K562 (cell line): ENCODE data around the gene GLIPR1L1. TPM values are rescaled to one million over a fixed set of nuclear protein-coding genes. Genes with fewer than 3 reads are reported as not detected.
A peak's percentile ranks its signal among the peaks of the same experiment; 100 is the strongest.

ENCODE experiments used
- ATAC-seq: fragments of 200-7000 bp; cut with Tn5 transposase; 3 replicates; pipeline ENCODE4 v1.9.1; 2020; ENCODE audit warnings: moderate library complexity
- BruUV-seq: library from RNA; stranded (reverse); fragments of 400-500 nt; replicated peaks from 2 replicates; lab custom pipeline; 2021; lab: Mats Ljungman, UMichigan
- CTCF ChIA-PET: fragments of 300-600 bp; formaldehyde crosslinking; extraction: SDS; loops from one replicate; lab custom pipeline; 2021; ENCODE audit warnings: low intra/inter-chr PET ratio; lab: Yijun Ruan, JAX
- POLR2A ChIA-PET: fragments of 300-600, 350-650 bp; sonication (Branson Sonifier 250); formaldehyde crosslinking; extraction: SDS; loops from one replicate; lab custom pipeline; 2021; ENCODE audit warnings: antibody characterized with exemption, inconsistent platforms; lab: Yijun Ruan, JAX
- DNase-seq, 4 experiments: peaks; one replicate each; pipeline versions ENCODE4 v3.0.0 to v3.0.0-alpha.2; 2011 to 2018; ENCODE audit warnings: low spot score in 3 of 4, mixed read lengths in 3 of 4; ENCODE audit errors: extremely low read depth in 1 of 4
- FAIRE-seq: peaks from 2 replicates; lab custom pipeline; 2011; peaks lifted over from hg19 to GRCh38; lab: Jason Lieb, UNC
- H2AFZ ChIP-seq: 2 replicates; pipeline ENCODE4 v1.6.0; 2011; ENCODE audit warnings: low read depth, low read length, control low read depth, inconsistent platforms
- H3K27ac ChIP-seq: fragments of 200-600 bp; 3 replicates; pipeline ENCODE4 v1.8.0; 2011; ENCODE audit warnings: low read depth, mild to moderate bottlenecking, control low read depth, inconsistent platforms, low read length, moderate library complexity, mixed read lengths; ENCODE audit errors: extremely low read depth
- H3K27me3 ChIP-seq, 2 experiments: fragments of 300-600 bp in 1 of 2; 2 replicates in 1 of 2; 3 replicates in 1 of 2; pipeline versions ENCODE4 v1.6.0 to v1.8.0; 2011; ENCODE audit warnings: inconsistent platforms in 2 of 2, low read length in 2 of 2, mild to moderate bottlenecking in 1 of 2, mixed read lengths in 1 of 2, moderate library complexity in 1 of 2; ENCODE audit not compliant: control insufficient read depth in 2 of 2, insufficient read depth in 2 of 2
- H3K36me3 ChIP-seq: fragments of 300-600 bp; 3 replicates; pipeline ENCODE4 v1.8.0; 2011; ENCODE audit warnings: mild to moderate bottlenecking, low read length, inconsistent platforms; ENCODE audit not compliant: control insufficient read depth, insufficient read depth
- H3K4me1 ChIP-seq, 2 experiments: fragments of 200-600 bp in 1 of 2; replicated peaks in 1 of 2; 2 replicates in 1 of 2; 3 replicates in 1 of 2; pipeline versions ENCODE4 v1.5.1 to v1.8.0; 2011; ENCODE audit warnings: inconsistent platforms in 2 of 2, low read length in 2 of 2, mild to moderate bottlenecking in 1 of 2, mixed read lengths in 1 of 2, moderate library complexity in 1 of 2; ENCODE audit not compliant: control insufficient read depth in 2 of 2, insufficient read depth in 2 of 2
- H3K4me2 ChIP-seq: 2 replicates; pipeline ENCODE4 v1.6.1; 2011; ENCODE audit warnings: low read length, control low read depth, inconsistent platforms, mixed read lengths; ENCODE audit not compliant: insufficient read depth
- H3K4me3 ChIP-seq: fragments of 200-600 bp; sonication (generic), shearing (Covaris generic); 2 replicates; pipeline ENCODE4 v1.5.1; 2016; ENCODE audit warnings: control low read depth, inconsistent platforms
- H3K79me2 ChIP-seq: fragments of 200-600 bp; 3 replicates; pipeline ENCODE4 v1.8.0; 2011; ENCODE audit warnings: low read length, inconsistent platforms; ENCODE audit not compliant: control insufficient read depth, insufficient read depth
- H3K9ac ChIP-seq, 2 experiments: 2 replicates each; pipeline versions ENCODE4 v1.6.0 to v1.6.1; 2011; ENCODE audit warnings: low read depth in 2 of 2, low read length in 2 of 2, control low read depth in 1 of 2, inconsistent platforms in 1 of 2, mild to moderate bottlenecking in 1 of 2, mixed read lengths in 1 of 2; ENCODE audit not compliant: insufficient read depth in 1 of 2
- H3K9me1 ChIP-seq: one replicate; pipeline ENCODE4 v1.6.0; 2011; ENCODE audit warnings: inconsistent platforms, mild to moderate bottlenecking, low read length, moderate library complexity; ENCODE audit not compliant: control insufficient read depth, insufficient read depth
- H3K9me3 ChIP-seq: replicated peaks from 2 replicates; pipeline ENCODE4 v1.5.1; 2011; ENCODE audit warnings: low read depth, low read length, inconsistent platforms; ENCODE audit not compliant: control insufficient read depth, insufficient read depth
- H4K20me1 ChIP-seq: replicated peaks from 2 replicates; pipeline ENCODE4 v1.6.1; 2011; ENCODE audit warnings: low read length, inconsistent platforms, mixed read lengths; ENCODE audit not compliant: control insufficient read depth, insufficient read depth
- ARID2 ChIP-seq: fragments of 450-650 bp; IDR thresholded peaks from 2 replicates; pipeline ENCODE4 v1.6.1; 2017; ENCODE audit warnings: antibody characterized with exemption, mild to moderate bottlenecking
- ELF2 ChIP-seq: fragments of 250-450 bp; sonication (Bioruptor Pico); IDR thresholded peaks from 2 replicates; pipeline ENCODE4 v1.5.0; 2021; ENCODE audit warnings: mild to moderate bottlenecking
- FOXP1 ChIP-seq: sonication (generic); formaldehyde crosslinking; IDR thresholded peaks from 2 replicates; pipeline ENCODE4 v1.8.0; 2022; ENCODE audit warnings: mild to moderate bottlenecking, missing genetic modification reagents
- HMGN3 ChIP-seq: IDR thresholded peaks from 2 replicates; pipeline ENCODE4 v1.6.1; 2011; ENCODE audit warnings: borderline replicate concordance, low read depth, mild to moderate bottlenecking, mixed read lengths, low read length; ENCODE audit not compliant: insufficient read length; ENCODE audit errors: extremely low read depth
- KHSRP ChIP-seq: fragments of 450-650 bp; IDR thresholded peaks from 2 replicates; pipeline ENCODE4 v1.6.1; 2017
- POLR2A ChIP-seq: fragments of 450-650 bp; conservative IDR thresholded peaks from 2 replicates; pipeline ENCODE4 v1.6.1; 2016
- RAD21 ChIP-seq, 2 experiments: fragments of 250-450 bp in 1 of 2; fragments of 450-650 bp in 1 of 2; sonication (Bioruptor Pico) in 1 of 2; formaldehyde crosslinking in 1 of 2; IDR thresholded peaks in 1 of 2; conservative IDR thresholded peaks in 1 of 2; 2 replicates each; pipeline versions ENCODE4 v1.4.0 to v1.8.0; 2020 to 2022; ENCODE audit warnings: mild to moderate bottlenecking in 2 of 2, moderate library complexity in 1 of 2
- SRSF3 ChIP-seq: fragments of 200-400 bp; formaldehyde crosslinking; IDR thresholded peaks from 2 replicates; pipeline ENCODE4 v1.6.1; 2016; ENCODE audit warnings: mild to moderate bottlenecking, low read length, moderate library complexity; ENCODE audit not compliant: insufficient read depth
- TCF3 ChIP-seq: sonication (generic); formaldehyde crosslinking; IDR thresholded peaks from 2 replicates; pipeline ENCODE4 v1.4.0; 2020; ENCODE audit warnings: mild to moderate bottlenecking, missing genetic modification reagents
- ZNF449 ChIP-seq: fragments of 250-450 bp; sonication (Bioruptor Pico); IDR thresholded peaks from 2 replicates; pipeline ENCODE4 v1.8.0; 2022; ENCODE audit warnings: moderate library complexity, mild to moderate bottlenecking, inconsistent platforms
- ZNF609 ChIP-seq: sonication (generic); formaldehyde crosslinking; IDR thresholded peaks from 2 replicates; pipeline ENCODE4 v1.8.1; 2023; ENCODE audit warnings: missing genetic modification reagents, mild to moderate bottlenecking, borderline replicate concordance
- WGBS: fragments of 100-300 bp; shearing (Covaris generic); methylation state at CpG from one replicate; pipeline ENCODE4 v1.1.6; 2016; ENCODE audit warnings: low coverage, mixed read lengths; ENCODE audit not compliant: insufficient coverage; ENCODE audit errors: missing lambda C conversion rate; 5-methylcytosine and 5-hydroxymethylcytosine counted together
- in situ Hi-C: fragments of 300-500 bp; cut with MboI; formaldehyde crosslinking; loops from 4 replicates; pipeline ENCODE4 v1.15.0; 2018; ENCODE audit warnings: inconsistent platforms, mixed read lengths
- intact Hi-C: fragments of 100-400 bp; cut with micrococcal nuclease; formaldehyde crosslinking; loops from 2 replicates; pipeline ENCODE4 v1.14.2; 2022
- polyA plus RNA-seq, 8 experiments: library from polyadenylated mRNA; depleted of rRNA in 4 of 8; stranded (reverse) in 5 of 8; unstranded in 3 of 8; fragments of >200 nt; fragmentation: Nextera tagmentation in 2 of 8; fragmentation: Illumina TruSeq in 1 of 8; extraction: Ambion mirVana in 2 of 8; extraction: Trizol in 1 of 8; gene quantifications; 2 replicates each; pipeline versions ENCODE4 v1.2.1 to v1.2.3, GENCODE V29; 2011 to 2014; ENCODE audit warnings: inconsistent platforms in 1 of 8, missing spikeins in 1 of 8
- total RNA-seq, 7 experiments: library from RNA; depleted of rRNA in 6 of 7; stranded (reverse); fragments of >200 nt in 6 of 7; fragmentation: Illumina TruSeq in 2 of 7; extraction: Trizol in 2 of 7; gene quantifications; 2 replicates each; pipeline versions ENCODE4 v1.2.1 to v1.2.3, GENCODE V29; 2011 to 2021; ENCODE audit warnings: low replicate concordance in 1 of 7

Gene GLIPR1L1
- total and polyA plus RNA-seq, 9 of the 15 experiments (the other 6 are each of a cell fraction or from before 2014, with no cell fraction given) = not detected

GRCh38 chr12:75294336-75294735 is 40.1 kb upstream of the GLIPR1L1 start:
- ATAC-seq (no peak), FAIRE-seq (no peak), DNase-seq (no peak)
- H3K79me2 ChIP-seq = no peaks in the 10 kb centered on the region
- H3K4me3 ChIP-seq = no peak overlapping the region
- no peak for TF ChIP-seq POLR2A
- no peak for TF ChIP-seq SRSF3
- 0 out of 2 replicates have a peak, but pooled peaks have one; percentile 27 for TF ChIP-seq TCF3 (CRISPR knock-in tag)
- TF ChIP-seq ELF2 (CRISPR knock-in tag) = no peak
- 0% methylated on average over 3 of the region's 3 CpGs for WGBS
- ChIA-PET POLR2A (no interaction called here), CTCF (no interaction called here)
- H3K9me3 ChIP-seq = no peaks in the 10 kb centered on the region
- no peaks in the 10 kb centered on the region for H4K20me1 ChIP-seq
- H3K9me1 ChIP-seq = no peaks in the 10 kb centered on the region
- in situ Hi-C loops (no loop called here), intact Hi-C loops (no loop called here)
- H3K4me2 ChIP-seq = no peak overlapping the region
- no TSS peak for BruUV-seq
- H3K27me3 ChIP-seq = no peaks in the 10 kb centered on the region
- H3K27ac ChIP-seq = no peak overlapping the region
- H3K4me1 ChIP-seq = no peaks in the 10 kb centered on the region
- no peak overlapping the region for H3K9ac ChIP-seq
- H3K36me3 ChIP-seq = no peaks in the 10 kb centered on the region
- H2AFZ ChIP-seq = no peak overlapping the region

- no peak overlapping the region for H2AFZ ChIP-seq
- H3K9me1 ChIP-seq = no peaks in the 10 kb centered on the region
- FAIRE-seq (no peak), ATAC-seq (no peak), DNase-seq (no peak)
- H4K20me1 ChIP-seq = no peaks in the 10 kb centered on the region
- no peak overlapping the region for H3K27ac ChIP-seq
- in situ Hi-C loops (no loop called here), intact Hi-C loops (no loop called here)
- 0% methylated on average over 3 of the region's 3 CpGs for WGBS
- no peaks in the 10 kb centered on the region for H3K79me2 ChIP-seq
- H3K9me3 ChIP-seq = no peaks in the 10 kb centered on the region
- ChIA-PET CTCF (no interaction called here), POLR2A (no interaction called here)
- no peaks in the 10 kb centered on the region for H3K36me3 ChIP-seq
- H3K27me3 ChIP-seq = no peaks in the 10 kb centered on the region
- BruUV-seq = no TSS peak
- no peak overlapping the region for H3K4me3 ChIP-seq
- no peaks in the 10 kb centered on the region for H3K4me1 ChIP-seq
- no peak overlapping the region for H3K4me2 ChIP-seq
- no peak overlapping the region for H3K9ac ChIP-seq
- TF ChIP-seq RAD21 (CRISPR knock-in tag; conservative IDR thresholded peaks at IDR 0.05 in 1 of 2, IDR thresholded peaks at IDR 0.05 in 1 of 2) = no peak
- no peak for TF ChIP-seq ZNF609 (CRISPR knock-in tag)
- TF ChIP-seq HMGN3 = no peak
- TF ChIP-seq ZNF449 (CRISPR knock-in tag) = no peak
- TF ChIP-seq ARID2 = no peak
- no peak for TF ChIP-seq FOXP1 (CRISPR knock-in tag)
- TF ChIP-seq KHSRP = no peak
Observed at GRCh38 chr12:75294797-75295196, 39.7 kb upstream of the GLIPR1L1 start.
